HepG2 (cell line): ENCODE data around the gene HOXA11. TPM values are rescaled to one million over a fixed set of nuclear protein-coding genes. Genes with fewer than 3 reads are reported as not detected.

Source experiments
- ATAC-seq: fragments of 200-7000 bp; cut with Tn5 transposase; 3 replicates; pipeline ENCODE4 v1.9.1; 2020; ENCODE audit warnings: mild to moderate bottlenecking, moderate library complexity
- BruUV-seq: library from RNA; stranded (reverse); fragments of 400-500 nt; replicated peaks from 2 replicates; lab custom pipeline; 2021; lab: Mats Ljungman, UMichigan
- CTCF ChIA-PET: fragments of 300-600 bp; formaldehyde crosslinking; extraction: SDS; loops from one replicate; lab custom pipeline; 2021; ENCODE audit warnings: low total read pairs, inconsistent platforms, low intra/inter-chr PET ratio; lab: Yijun Ruan, JAX
- POLR2A ChIA-PET: fragments of 350-600 bp; sonication (Branson Sonifier 250); formaldehyde crosslinking; loops from one replicate; lab custom pipeline; 2020; ENCODE audit warnings: antibody characterized with exemption, inconsistent platforms; lab: Yijun Ruan, JAX
- DNase-seq: peaks from one replicate; pipeline ENCODE4 v3.0.0-alpha.2; 2015; ENCODE audit warnings: low spot score
- FAIRE-seq: peaks from 3 replicates; lab custom pipeline; 2011; peaks lifted over from hg19 to GRCh38; lab: Jason Lieb, UNC
- H2AFZ ChIP-seq: one replicate; pipeline ENCODE4 v1.6.1; 2011; ENCODE audit warnings: low read length, inconsistent platforms
- H3K27ac ChIP-seq: fragments of 300-600 bp; 3 replicates; pipeline ENCODE4 v1.8.0; 2011; ENCODE audit warnings: mixed run types, mild to moderate bottlenecking, mixed read lengths, low read length, inconsistent platforms; ENCODE audit not compliant: insufficient read depth; ENCODE audit errors: extremely low read length
- H3K27me3 ChIP-seq, 2 experiments: fragments of 200-600 bp in 1 of 2; 2 replicates in 1 of 2; 3 replicates in 1 of 2; pipeline versions ENCODE4 v1.6.0 to v1.8.0; 2011; ENCODE audit warnings: low read length in 2 of 2, mild to moderate bottlenecking in 2 of 2, moderate library complexity in 2 of 2, inconsistent platforms in 1 of 2; ENCODE audit not compliant: insufficient read depth in 2 of 2, control insufficient read depth in 1 of 2
- H3K36me3 ChIP-seq, 2 experiments: fragments of 200-600 bp in 1 of 2; replicated peaks in 1 of 2; 2 replicates in 1 of 2; 3 replicates in 1 of 2; pipeline versions ENCODE4 v1.5.1 to v1.8.0; 2011; ENCODE audit warnings: low read length in 2 of 2, inconsistent platforms in 1 of 2; ENCODE audit not compliant: insufficient read depth in 2 of 2, control insufficient read depth in 1 of 2
- H3K4me1 ChIP-seq: 2 replicates; pipeline ENCODE4 v1.5.1; 2012; ENCODE audit warnings: low read length, inconsistent platforms; ENCODE audit not compliant: insufficient read depth
- H3K4me2 ChIP-seq: 2 replicates; pipeline ENCODE4 v1.6.0; 2011; ENCODE audit warnings: low read depth, low read length, inconsistent platforms
- H3K4me3 ChIP-seq, 3 experiments: fragments of 200-600 bp in 1 of 3; sonication (generic), shearing (Covaris generic) in 1 of 3; replicated peaks in 1 of 3; 2 replicates each; pipeline ENCODE4 v1.5.1; 2011 to 2016; ENCODE audit warnings: low read length in 3 of 3, inconsistent platforms in 2 of 3, low read depth in 2 of 3, mild to moderate bottlenecking in 2 of 3, control low read depth in 1 of 3, mixed read lengths in 1 of 3; ENCODE audit not compliant: insufficient read depth in 1 of 3
- H3K79me2 ChIP-seq: one replicate; pipeline ENCODE4 v1.6.1; 2011; ENCODE audit warnings: low read length, inconsistent platforms; ENCODE audit not compliant: insufficient read depth
- H3K9ac ChIP-seq: 2 replicates; pipeline ENCODE4 v1.6.0; 2011; ENCODE audit warnings: mild to moderate bottlenecking, low read depth, low read length, inconsistent platforms; ENCODE audit not compliant: insufficient read depth
- H3K9me3 ChIP-seq: 2 replicates; pipeline ENCODE4 v1.5.1; 2012; ENCODE audit warnings: mild to moderate bottlenecking, low read length
- H4K20me1 ChIP-seq: 2 replicates; pipeline ENCODE4 v1.6.0; 2011; ENCODE audit warnings: inconsistent platforms, mild to moderate bottlenecking, low read length, moderate library complexity; ENCODE audit not compliant: insufficient read depth
- AKNA ChIP-seq: sonication (generic); formaldehyde crosslinking; IDR thresholded peaks from 2 replicates; pipeline ENCODE4 v1.4.0; 2020; ENCODE audit warnings: missing genetic modification reagents, borderline replicate concordance
- BHLHE40 ChIP-seq: IDR thresholded peaks from 2 replicates; pipeline ENCODE4 v1.6.1; 2011; ENCODE audit warnings: low read length, improper control_type of control experiment
- CHD2 ChIP-seq: IDR thresholded peaks from 2 replicates; pipeline ENCODE4 v1.6.1; 2011; ENCODE audit warnings: low read depth, low read length, improper control_type of control experiment
- FOXO1 ChIP-seq: sonication (generic); formaldehyde crosslinking; IDR thresholded peaks from 2 replicates; pipeline ENCODE4 v1.4.0; 2020; ENCODE audit warnings: missing genetic modification reagents
- MIXL1 ChIP-seq: IDR thresholded peaks from 2 replicates; pipeline ENCODE4 v1.6.1; 2016
- NFIB ChIP-seq: sonication (generic); formaldehyde crosslinking; IDR thresholded peaks from 2 replicates; pipeline ENCODE4 v1.9.0; 2021; ENCODE audit warnings: missing genetic modification reagents, mild to moderate bottlenecking, borderline replicate concordance
- NR0B2 ChIP-seq: sonication (generic); formaldehyde crosslinking; IDR thresholded peaks from 2 replicates; pipeline ENCODE4 v1.4.0; 2020; ENCODE audit warnings: mild to moderate bottlenecking, missing genetic modification reagents
- PHF5A ChIP-seq: IDR thresholded peaks from one replicate; pipeline ENCODE4 v1.6.1; 2018; ENCODE audit warnings: low read depth, missing genetic modification reagents; ENCODE audit not compliant: unreplicated experiment
- RBAK ChIP-seq: sonication (generic); formaldehyde crosslinking; IDR thresholded peaks from 2 replicates; pipeline ENCODE4 v1.5.1; 2020; ENCODE audit warnings: mild to moderate bottlenecking, missing genetic modification reagents
- TEF ChIP-seq: sonication (generic); formaldehyde crosslinking; IDR thresholded peaks from 2 replicates; pipeline ENCODE4 v1.5.0; 2020; ENCODE audit warnings: missing genetic modification reagents
- ZBTB34 ChIP-seq: sonication (generic); formaldehyde crosslinking; IDR thresholded peaks from 2 replicates; pipeline ENCODE4 v1.8.0; 2022; ENCODE audit warnings: mild to moderate bottlenecking, missing genetic modification reagents
- ZKSCAN5 ChIP-seq: sonication (generic); formaldehyde crosslinking; IDR thresholded peaks from 2 replicates; pipeline ENCODE4 v1.5.1; 2020; ENCODE audit warnings: mild to moderate bottlenecking, missing genetic modification reagents
- ZNF282 ChIP-seq: fragments of 450-650 bp; IDR thresholded peaks from 2 replicates; pipeline ENCODE4 v1.6.1; 2018; ENCODE audit not compliant: partially characterized antibody
- ZNF687 ChIP-seq: sonication (generic); formaldehyde crosslinking; IDR thresholded peaks from 2 replicates; pipeline ENCODE4 v1.5.1; 2020; ENCODE audit warnings: mild to moderate bottlenecking, missing genetic modification reagents, moderate library complexity
- ZNF768 ChIP-seq: sonication (generic); formaldehyde crosslinking; IDR thresholded peaks from 2 replicates; pipeline ENCODE4 v1.4.0; 2020; ENCODE audit warnings: missing genetic modification reagents
- WGBS: methylation state at CpG from one replicate; pipeline ENCODE4 v1.1.6; 2017; ENCODE audit warnings: low lambda C conversion rate; 5-methylcytosine and 5-hydroxymethylcytosine counted together
- in situ Hi-C: cut with HindIII; loops from 2 replicates; pipeline ENCODE4 v1.10.0; 2017; ENCODE audit warnings: low pct_unique_long_range_greater_than_20kb; ENCODE audit not compliant: extremely low pct_ligation_motif_present
- intact Hi-C: fragments of 100-400 bp; cut with micrococcal nuclease; formaldehyde crosslinking; loops from one replicate; pipeline ENCODE4 v1.10.0; 2022; ENCODE audit not compliant: unreplicated experiment
- polyA plus RNA-seq, 8 experiments: library from polyadenylated mRNA; depleted of rRNA in 3 of 8; stranded (reverse) in 7 of 8; unstranded in 1 of 8; fragments of >200 nt; fragmentation: Illumina TruSeq in 4 of 8; extraction: Trizol in 4 of 8; gene quantifications; 2 replicates each; pipeline versions ENCODE4 v1.2.1 to v1.2.3, GENCODE V29; 2011 to 2016; ENCODE audit warnings: low read depth in 4 of 8, missing spikeins in 1 of 8, mixed read lengths in 1 of 8; ENCODE audit not compliant: insufficient read depth in 1 of 8
- total RNA-seq, 5 experiments: library from RNA; depleted of rRNA; stranded (reverse); fragments of >200 nt; fragmentation: Illumina TruSeq; extraction: Trizol; gene quantifications; 2 replicates each; pipeline ENCODE4 v1.2.3, GENCODE V29; 2016; ENCODE audit warnings: low read depth in 1 of 5

HOXA11 gene
- total and polyA plus RNA-seq, 2 of the 13 experiments (the other 11 are each of a cell fraction or from before 2014, with no cell fraction given), result not detected

- CTCF ChIA-PET, result no interaction called here
- no TSS peak for BruUV-seq
- Histone ChIP-seq H3K27me3 (peaks cover 2 to 64% of the 10 kb centered on the region in 2 experiments), H3K27ac (no peak overlapping the region), H3K9me3 (no peaks in the 10 kb centered on the region), H3K9ac (no peak overlapping the region), H3K4me2 (no peak overlapping the region), H3K4me3 (no peak overlapping the region), H3K36me3 (no peaks in the 10 kb centered on the region), H3K79me2 (no peaks in the 10 kb centered on the region), H3K4me1 (peaks cover 16% of the 10 kb centered on the region), H4K20me1 (no peaks in the 10 kb centered on the region), H2AFZ (no peak overlapping the region)
- ATAC-seq (no peak), FAIRE-seq (no peak), DNase-seq (no peak)
- intact Hi-C loops, result no loop called here
- POLR2A ChIA-PET, result no interaction called here
- in situ Hi-C loops, result loop anchor here (25.0 kb wide), 1 partner anchor 1081 kb away; no protein-coding TSS in a partner anchor
- WGBS, result 57% methylated on average over 4 of the region's 4 CpGs
- TF ChIP-seq TEF (CRISPR knock-in tag), result no peak
- TF ChIP-seq FOXO1 (CRISPR knock-in tag), result no peak
- no peak for TF ChIP-seq RBAK (CRISPR knock-in tag)
- TF ChIP-seq CHD2, result no peak
- no peak for TF ChIP-seq AKNA
- TF ChIP-seq BHLHE40, result no peak
- no peak for TF ChIP-seq ZNF282
- no peak for TF ChIP-seq ZBTB34 (CRISPR knock-in tag)
- TF ChIP-seq ZNF768 (CRISPR knock-in tag), result no peak
- TF ChIP-seq MIXL1 (CRISPR knock-in tag), result no peak
- TF ChIP-seq NFIB, result no peak
- TF ChIP-seq NR0B2 (CRISPR knock-in tag), result no peak
- TF ChIP-seq PHF5A (CRISPR knock-in tag), result no peak
- TF ChIP-seq ZNF687 (CRISPR knock-in tag), result no peak
- TF ChIP-seq ZKSCAN5 (CRISPR knock-in tag), result no peak
Measured at GRCh38 chr7:27167916-27168264, 17.1 kb downstream of the HOXA11 start.
